ENCODE measurements around the gene FAM171A1. TPM values are rescaled to one million over a fixed set of nuclear protein-coding genes. Genes with fewer than 3 reads are reported as not detected.

Gene FAM171A1
- total and polyA plus RNA-seq, 2 of the 13 experiments (the other 11 are each of a cell fraction or from before 2014, with no cell fraction given) = 21.5 to 34.7 TPM

DNA sequence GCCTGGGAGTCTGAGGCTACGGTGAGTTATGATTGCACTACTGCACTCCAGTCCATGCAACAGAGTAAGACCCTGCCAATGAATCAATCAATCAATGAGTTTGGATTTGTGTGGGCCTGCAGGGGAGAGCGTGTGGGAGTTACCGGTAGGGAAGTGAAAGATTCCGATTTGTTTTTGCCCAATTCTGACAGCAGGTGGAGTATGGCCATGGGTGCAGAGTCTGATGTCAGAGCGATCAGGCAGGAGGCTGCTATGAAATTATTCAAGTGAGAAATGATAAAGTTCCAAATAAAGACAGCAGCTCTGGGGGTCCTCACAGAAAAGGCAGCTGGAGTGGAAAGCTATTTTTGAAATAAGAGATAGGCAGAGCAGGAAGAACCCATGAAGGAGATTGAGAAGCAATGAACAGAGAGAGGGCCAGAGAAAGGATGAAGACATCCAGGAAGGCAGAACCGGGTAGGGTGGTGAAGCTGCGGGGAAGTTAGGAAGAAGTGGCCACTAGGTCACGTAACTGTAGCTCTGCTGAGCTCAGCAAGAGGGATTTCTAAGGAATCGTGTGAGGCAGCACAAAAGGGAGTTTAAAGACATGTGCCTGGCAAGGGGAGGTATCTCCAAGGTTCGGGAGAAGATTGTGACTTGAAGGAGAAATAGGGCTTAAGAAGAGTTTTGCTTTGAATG is 108.9 kb downstream of the FAM171A1 start:
- no peak for TF ChIP-seq ZNF792 (CRISPR knock-in tag; IDR thresholded peaks at IDR 0.05)
- TF ChIP-seq, protein P1, sequence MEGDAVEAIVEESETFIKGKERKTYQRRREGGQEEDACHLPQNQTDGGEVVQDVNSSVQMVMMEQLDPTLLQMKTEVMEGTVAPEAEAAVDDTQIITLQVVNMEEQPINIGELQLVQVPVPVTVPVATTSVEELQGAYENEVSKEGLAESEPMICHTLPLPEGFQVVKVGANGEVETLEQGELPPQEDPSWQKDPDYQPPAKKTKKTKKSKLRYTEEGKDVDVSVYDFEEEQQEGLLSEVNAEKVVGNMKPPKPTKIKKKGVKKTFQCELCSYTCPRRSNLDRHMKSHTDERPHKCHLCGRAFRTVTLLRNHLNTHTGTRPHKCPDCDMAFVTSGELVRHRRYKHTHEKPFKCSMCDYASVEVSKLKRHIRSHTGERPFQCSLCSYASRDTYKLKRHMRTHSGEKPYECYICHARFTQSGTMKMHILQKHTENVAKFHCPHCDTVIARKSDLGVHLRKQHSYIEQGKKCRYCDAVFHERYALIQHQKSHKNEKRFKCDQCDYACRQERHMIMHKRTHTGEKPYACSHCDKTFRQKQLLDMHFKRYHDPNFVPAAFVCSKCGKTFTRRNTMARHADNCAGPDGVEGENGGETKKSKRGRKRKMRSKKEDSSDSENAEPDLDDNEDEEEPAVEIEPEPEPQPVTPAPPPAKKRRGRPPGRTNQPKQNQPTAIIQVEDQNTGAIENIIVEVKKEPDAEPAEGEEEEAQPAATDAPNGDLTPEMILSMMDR (CRISPR knock-in tag; IDR thresholded peaks at IDR 0.05) = peak; percentile 46
- TF ChIP-seq SIN3B (IDR thresholded peaks at IDR 0.05; ENCODE audit: low read length) = no peak
- TF ChIP-seq, protein P2, sequence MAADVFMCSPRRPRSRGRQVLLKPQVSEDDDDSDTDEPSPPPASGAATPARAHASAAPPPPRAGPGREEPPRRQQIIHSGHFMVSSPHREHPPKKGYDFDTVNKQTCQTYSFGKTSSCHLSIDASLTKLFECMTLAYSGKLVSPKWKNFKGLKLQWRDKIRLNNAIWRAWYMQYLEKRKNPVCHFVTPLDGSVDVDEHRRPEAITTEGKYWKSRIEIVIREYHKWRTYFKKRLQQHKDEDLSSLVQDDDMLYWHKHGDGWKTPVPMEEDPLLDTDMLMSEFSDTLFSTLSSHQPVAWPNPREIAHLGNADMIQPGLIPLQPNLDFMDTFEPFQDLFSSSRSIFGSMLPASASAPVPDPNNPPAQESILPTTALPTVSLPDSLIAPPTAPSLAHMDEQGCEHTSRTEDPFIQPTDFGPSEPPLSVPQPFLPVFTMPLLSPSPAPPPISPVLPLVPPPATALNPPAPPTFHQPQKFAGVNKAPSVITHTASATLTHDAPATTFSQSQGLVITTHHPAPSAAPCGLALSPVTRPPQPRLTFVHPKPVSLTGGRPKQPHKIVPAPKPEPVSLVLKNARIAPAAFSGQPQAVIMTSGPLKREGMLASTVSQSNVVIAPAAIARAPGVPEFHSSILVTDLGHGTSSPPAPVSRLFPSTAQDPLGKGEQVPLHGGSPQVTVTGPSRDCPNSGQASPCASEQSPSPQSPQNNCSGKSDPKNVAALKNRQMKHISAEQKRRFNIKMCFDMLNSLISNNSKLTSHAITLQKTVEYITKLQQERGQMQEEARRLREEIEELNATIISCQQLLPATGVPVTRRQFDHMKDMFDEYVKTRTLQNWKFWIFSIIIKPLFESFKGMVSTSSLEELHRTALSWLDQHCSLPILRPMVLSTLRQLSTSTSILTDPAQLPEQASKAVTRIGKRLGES (CRISPR knock-in tag; IDR thresholded peaks at IDR 0.05; ENCODE audit: borderline replicate concordance) = no peak
- TF ChIP-seq FOXK1 (CRISPR knock-in tag; IDR thresholded peaks at IDR 0.05; ENCODE audit: borderline replicate concordance, low read depth) = no peak
- TF ChIP-seq MTA1 (CRISPR knock-in tag; IDR thresholded peaks at IDR 0.05; ENCODE audit: borderline replicate concordance) = no peak
- TF ChIP-seq MED1 (CRISPR knock-in tag; IDR thresholded peaks at IDR 0.05) = no peak
- TF ChIP-seq ZNF652 (CRISPR knock-in tag; IDR thresholded peaks at IDR 0.05; ENCODE audit: borderline replicate concordance, low read depth) = peak; percentile 69; the same call in 1 of the 2 replicates
- no peak for TF ChIP-seq TIGD3 (CRISPR knock-in tag; IDR thresholded peaks at IDR 0.05; ENCODE audit: borderline replicate concordance)
- no peak for TF ChIP-seq REXO4 (CRISPR knock-in tag; IDR thresholded peaks at IDR 0.05; ENCODE audit: borderline replicate concordance)
- TF ChIP-seq SMC3 (IDR thresholded peaks at IDR 0.05; ENCODE audit: low read length) = peak; percentile 53
- no peak for TF ChIP-seq POLR2A (IDR thresholded peaks at IDR 0.05; ENCODE audit: insufficient read depth in 1 of 2, low read depth in 2 of 2, low read length in 2 of 2)
- TF ChIP-seq RAD21 (CRISPR knock-in tag; IDR thresholded peaks at IDR 0.05) = 0 out of 2 replicates have a peak, but pooled peaks have one; percentile 19
- no peak for TF ChIP-seq ZNF343 (CRISPR knock-in tag; IDR thresholded peaks at IDR 0.05)
- peak; percentile 65 for TF ChIP-seq STAG1 (CRISPR knock-in tag; IDR thresholded peaks at IDR 0.05)
- no peak for TF ChIP-seq ZNF24 (IDR thresholded peaks at IDR 0.05)
- TF ChIP-seq NR0B2 (CRISPR knock-in tag; IDR thresholded peaks at IDR 0.05) = no peak
- no peak for TF ChIP-seq AGO2 (optimal IDR thresholded peaks at IDR 0.05; ENCODE audit: low read depth, low read length)
- no peak for TF ChIP-seq ZNF562 (CRISPR knock-in tag; IDR thresholded peaks at IDR 0.05; ENCODE audit: borderline replicate concordance)
- intact Hi-C loops (cut with micrococcal nuclease; ENCODE audit: unreplicated experiment) = loop anchor here (1.0 kb wide), 1 partner anchor 109 kb away; the partner anchor contains the start of gene FAM171A1
- H2AFZ ChIP-seq (ENCODE audit: low read length) = no peak overlapping the region
- in situ Hi-C loops (cut with HindIII; ENCODE audit: extremely low pct_ligation_motif_present, low pct_unique_long_range_greater_than_20kb) = loop anchor here (5.0 kb wide), 1 partner anchor 110 kb away; the partner anchor contains the start of gene FAM171A1
- no peaks in the 10 kb centered on the region for H4K20me1 ChIP-seq (ENCODE audit: insufficient read depth, low read length)
- no peak overlapping the region for H3K9ac ChIP-seq (ENCODE audit: insufficient read depth, low read depth, low read length)
- DNase-seq (ENCODE audit: low spot score) = peak; percentile 28
- BruUV-seq (replicated peaks) = no TSS peak
- peaks cover 2 to 35% of the 10 kb centered on the region in 2 experiments; a peak in 4 of 5 replicates for H3K36me3 ChIP-seq (replicated peaks in 1 of 2; ENCODE audit: control insufficient read depth in 1 of 2, insufficient read depth in 2 of 2, low read length in 2 of 2)
- no peak overlapping the region for H3K4me2 ChIP-seq (ENCODE audit: low read depth, low read length)
- H3K79me2 ChIP-seq (ENCODE audit: insufficient read depth, low read length) = no peaks in the 10 kb centered on the region
- no peaks in the 10 kb centered on the region for H3K27me3 ChIP-seq (ENCODE audit: control insufficient read depth in 1 of 2, insufficient read depth in 2 of 2, low read length in 2 of 2)
- ChIA-PET CTCF (ENCODE audit: low intra/inter-chr PET ratio, low total read pairs) (interaction anchor here (3.5 kb wide), 1 partner anchor 109 kb away, joined by 13 read pairs; the partner anchor contains the start of gene FAM171A1), POLR2A (no interaction called here)
- no peak for FAIRE-seq
- H3K9me3 ChIP-seq (ENCODE audit: low read length) = no peaks in the 10 kb centered on the region
- ATAC-seq = peak; percentile 65
- no peak overlapping the region for H3K27ac ChIP-seq (ENCODE audit: extremely low read length, insufficient read depth, low read length)
- H3K4me3 ChIP-seq (replicated peaks in 1 of 3; ENCODE audit: insufficient read depth in 1 of 3, low read depth in 2 of 3, low read length in 3 of 3) = no peak overlapping the region
- H3K4me1 ChIP-seq (ENCODE audit: insufficient read depth, low read length) = peaks cover 8% of the 10 kb centered on the region
- WGBS (ENCODE audit: low lambda C conversion rate) = 81% methylated on average over 10 of the region's 10 CpGs
